WTC11 (cell line): ENCODE results near the gene PGP. TPM values are rescaled to one million over a fixed set of nuclear protein-coding genes. Genes with fewer than 3 reads are reported as not detected.

Experiments used
- ARID4B ChIP-seq: sonication (generic); formaldehyde crosslinking; IDR thresholded peaks from 2 replicates; pipeline ENCODE4 v1.8.0; 2023; ENCODE audit warnings: missing genetic modification reagents, mild to moderate bottlenecking, borderline replicate concordance
- ATF2 ChIP-seq: sonication (generic); formaldehyde crosslinking; IDR thresholded peaks from 2 replicates; pipeline ENCODE4 v1.8.1; 2022; ENCODE audit warnings: low read depth, missing genetic modification reagents, borderline replicate concordance
- ATF3 ChIP-seq: sonication (generic); formaldehyde crosslinking; conservative IDR thresholded peaks from 2 replicates; pipeline ENCODE4 v1.8.1; 2022; ENCODE audit warnings: mild to moderate bottlenecking, missing genetic modification reagents
- ATF6 ChIP-seq: sonication (generic); formaldehyde crosslinking; IDR thresholded peaks from 2 replicates; pipeline ENCODE4 v1.8.1; 2023; ENCODE audit warnings: mild to moderate bottlenecking, missing genetic modification reagents
- ELF4 ChIP-seq: sonication (generic); formaldehyde crosslinking; IDR thresholded peaks from 2 replicates; pipeline ENCODE4 v1.8.1; 2022; ENCODE audit warnings: low read depth, mild to moderate bottlenecking, moderate library complexity, missing genetic modification reagents
- ESRRA ChIP-seq: sonication (generic); formaldehyde crosslinking; IDR thresholded peaks from 2 replicates; pipeline ENCODE4 v1.8.1; 2022; ENCODE audit warnings: mild to moderate bottlenecking, missing genetic modification reagents, borderline replicate concordance
- FOXK1 ChIP-seq: sonication (generic); formaldehyde crosslinking; IDR thresholded peaks from 2 replicates; pipeline ENCODE4 v1.8.0; 2022; ENCODE audit warnings: mild to moderate bottlenecking, moderate library complexity, missing genetic modification reagents
- GABPB1 ChIP-seq: sonication (generic); formaldehyde crosslinking; IDR thresholded peaks from 2 replicates; pipeline ENCODE4 v1.8.1; 2023; ENCODE audit warnings: mild to moderate bottlenecking, missing genetic modification reagents
- GRHL2 ChIP-seq: fragments of 250-450 bp; sonication (Bioruptor Pico); IDR thresholded peaks from 2 replicates; pipeline ENCODE4 v1.8.0; 2022; ENCODE audit warnings: mild to moderate bottlenecking, moderate library complexity; ENCODE audit not compliant: insufficient replicate concordance, severe bottlenecking
- MYBL2 ChIP-seq: sonication (generic); formaldehyde crosslinking; IDR thresholded peaks from 2 replicates; pipeline ENCODE4 v1.8.1; 2023; ENCODE audit warnings: mild to moderate bottlenecking, moderate library complexity, missing genetic modification reagents
- NR1H2 ChIP-seq: sonication (generic); formaldehyde crosslinking; IDR thresholded peaks from 2 replicates; pipeline ENCODE4 v1.9.0; 2021; ENCODE audit warnings: mild to moderate bottlenecking, moderate library complexity, missing genetic modification reagents
- SMAD3 ChIP-seq: sonication (generic); formaldehyde crosslinking; IDR thresholded peaks from 2 replicates; pipeline ENCODE4 v1.8.0; 2022; ENCODE audit warnings: missing genetic modification reagents, mild to moderate bottlenecking, borderline replicate concordance
- SOX15 ChIP-seq: fragments of 250-450 bp; sonication (Bioruptor Pico); IDR thresholded peaks from 2 replicates; pipeline ENCODE4 v1.9.0; 2021; ENCODE audit warnings: mild to moderate bottlenecking
- SP1 ChIP-seq: sonication (generic); formaldehyde crosslinking; conservative IDR thresholded peaks from 2 replicates; pipeline ENCODE4 v1.8.1; 2022; ENCODE audit warnings: missing genetic modification reagents
- TP53 ChIP-seq: sonication (generic); formaldehyde crosslinking; IDR thresholded peaks from 2 replicates; pipeline ENCODE4 v1.8.1; 2023; ENCODE audit warnings: mild to moderate bottlenecking, missing genetic modification reagents
- ZBTB21 ChIP-seq: sonication (generic); formaldehyde crosslinking; IDR thresholded peaks from 2 replicates; pipeline ENCODE4 v1.8.1; 2023; ENCODE audit warnings: mild to moderate bottlenecking, missing genetic modification reagents, borderline replicate concordance
- ZNF232 ChIP-seq: sonication (generic); formaldehyde crosslinking; IDR thresholded peaks from 2 replicates; pipeline ENCODE4 v1.8.0; 2022; ENCODE audit warnings: mild to moderate bottlenecking, missing genetic modification reagents
- ZNF317 ChIP-seq: sonication (generic); formaldehyde crosslinking; IDR thresholded peaks from 2 replicates; pipeline ENCODE4 v1.8.1; 2023; ENCODE audit warnings: low read depth, mild to moderate bottlenecking, moderate library complexity, missing genetic modification reagents, borderline replicate concordance
- ZNF396 ChIP-seq: fragments of 250-450 bp; sonication (Bioruptor Pico); IDR thresholded peaks from 2 replicates; pipeline ENCODE4 v1.8.0; 2021; ENCODE audit warnings: mild to moderate bottlenecking, moderate library complexity, borderline replicate concordance
- total RNA-seq: library from RNA; stranded (reverse); gene quantifications from 3 replicates; pipeline ENCODE4 v1.2.3, GENCODE V29; 2021
- TF ChIP-seq, protein P1 (sequence below): sonication (generic); formaldehyde crosslinking; IDR thresholded peaks from 2 replicates; pipeline ENCODE4 v1.8.1; 2023; ENCODE audit warnings: mild to moderate bottlenecking, missing genetic modification reagents, moderate library complexity
- TF ChIP-seq, protein P2 (sequence below): sonication (generic); formaldehyde crosslinking; conservative IDR thresholded peaks from 2 replicates; pipeline ENCODE4 v1.8.1; 2023; ENCODE audit warnings: mild to moderate bottlenecking, low read depth, missing genetic modification reagents, moderate library complexity
- TF ChIP-seq, protein P3 (sequence below): fragments of 250-450 bp; sonication (Bioruptor Pico); IDR thresholded peaks from 2 replicates; pipeline ENCODE4 v1.9.0; 2021; ENCODE audit warnings: mild to moderate bottlenecking

The PGP gene
- total RNA-seq, 1 experiment from 2014 or later, result 39.5 TPM

GRCh38 chr16:2251296-2252111 lies 36.9 kb upstream of the PGP start, which contains the start of gene ECI1 (continued):
- TF ChIP-seq, protein P1, sequence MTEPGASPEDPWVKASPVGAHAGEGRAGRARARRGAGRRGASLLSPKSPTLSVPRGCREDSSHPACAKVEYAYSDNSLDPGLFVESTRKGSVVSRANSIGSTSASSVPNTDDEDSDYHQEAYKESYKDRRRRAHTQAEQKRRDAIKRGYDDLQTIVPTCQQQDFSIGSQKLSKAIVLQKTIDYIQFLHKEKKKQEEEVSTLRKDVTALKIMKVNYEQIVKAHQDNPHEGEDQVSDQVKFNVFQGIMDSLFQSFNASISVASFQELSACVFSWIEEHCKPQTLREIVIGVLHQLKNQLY (CRISPR knock-in tag), result peak; percentile 91; the same call in 1 of the 2 replicates
- TF ChIP-seq MYBL2 (CRISPR knock-in tag) (no peak), ZNF396 (CRISPR knock-in tag) (no peak), ELF4 (CRISPR knock-in tag) (peak; percentile 62; the same call in 1 of the 2 replicates), FOXK1 (no peak; the same call in 1 of the 2 replicates), SOX15 (CRISPR knock-in tag) (no peak), TP53 (CRISPR knock-in tag) (peak; percentile 82; the same call in 1 of the 2 replicates), ATF2 (no peak), SMAD3 (peak; percentile 42; the same call in 1 of the 2 replicates), GABPB1 (CRISPR knock-in tag) (peak; percentile 56; the same call in 1 of the 2 replicates), ESRRA (CRISPR knock-in tag) (peak; percentile 79), ZNF317 (peak; percentile 33; the same call in 1 of the 2 replicates), NR1H2 (CRISPR knock-in tag) (no peak), ZBTB21 (peak; percentile 59; the same call in 1 of the 2 replicates), SP1 (CRISPR knock-in tag) (peak; percentile 94), ZNF232 (CRISPR knock-in tag) (no peak), ARID4B (CRISPR knock-in tag) (no peak; the same call in 1 of the 2 replicates), ATF6 (CRISPR knock-in tag) (no peak), ATF3 (no peak), GRHL2 (CRISPR knock-in tag) (no peak)
- TF ChIP-seq, protein P2, sequence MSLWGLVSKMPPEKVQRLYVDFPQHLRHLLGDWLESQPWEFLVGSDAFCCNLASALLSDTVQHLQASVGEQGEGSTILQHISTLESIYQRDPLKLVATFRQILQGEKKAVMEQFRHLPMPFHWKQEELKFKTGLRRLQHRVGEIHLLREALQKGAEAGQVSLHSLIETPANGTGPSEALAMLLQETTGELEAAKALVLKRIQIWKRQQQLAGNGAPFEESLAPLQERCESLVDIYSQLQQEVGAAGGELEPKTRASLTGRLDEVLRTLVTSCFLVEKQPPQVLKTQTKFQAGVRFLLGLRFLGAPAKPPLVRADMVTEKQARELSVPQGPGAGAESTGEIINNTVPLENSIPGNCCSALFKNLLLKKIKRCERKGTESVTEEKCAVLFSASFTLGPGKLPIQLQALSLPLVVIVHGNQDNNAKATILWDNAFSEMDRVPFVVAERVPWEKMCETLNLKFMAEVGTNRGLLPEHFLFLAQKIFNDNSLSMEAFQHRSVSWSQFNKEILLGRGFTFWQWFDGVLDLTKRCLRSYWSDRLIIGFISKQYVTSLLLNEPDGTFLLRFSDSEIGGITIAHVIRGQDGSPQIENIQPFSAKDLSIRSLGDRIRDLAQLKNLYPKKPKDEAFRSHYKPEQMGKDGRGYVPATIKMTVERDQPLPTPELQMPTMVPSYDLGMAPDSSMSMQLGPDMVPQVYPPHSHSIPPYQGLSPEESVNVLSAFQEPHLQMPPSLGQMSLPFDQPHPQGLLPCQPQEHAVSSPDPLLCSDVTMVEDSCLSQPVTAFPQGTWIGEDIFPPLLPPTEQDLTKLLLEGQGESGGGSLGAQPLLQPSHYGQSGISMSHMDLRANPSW (CRISPR knock-in tag), result no peak
- TF ChIP-seq, protein P3, sequence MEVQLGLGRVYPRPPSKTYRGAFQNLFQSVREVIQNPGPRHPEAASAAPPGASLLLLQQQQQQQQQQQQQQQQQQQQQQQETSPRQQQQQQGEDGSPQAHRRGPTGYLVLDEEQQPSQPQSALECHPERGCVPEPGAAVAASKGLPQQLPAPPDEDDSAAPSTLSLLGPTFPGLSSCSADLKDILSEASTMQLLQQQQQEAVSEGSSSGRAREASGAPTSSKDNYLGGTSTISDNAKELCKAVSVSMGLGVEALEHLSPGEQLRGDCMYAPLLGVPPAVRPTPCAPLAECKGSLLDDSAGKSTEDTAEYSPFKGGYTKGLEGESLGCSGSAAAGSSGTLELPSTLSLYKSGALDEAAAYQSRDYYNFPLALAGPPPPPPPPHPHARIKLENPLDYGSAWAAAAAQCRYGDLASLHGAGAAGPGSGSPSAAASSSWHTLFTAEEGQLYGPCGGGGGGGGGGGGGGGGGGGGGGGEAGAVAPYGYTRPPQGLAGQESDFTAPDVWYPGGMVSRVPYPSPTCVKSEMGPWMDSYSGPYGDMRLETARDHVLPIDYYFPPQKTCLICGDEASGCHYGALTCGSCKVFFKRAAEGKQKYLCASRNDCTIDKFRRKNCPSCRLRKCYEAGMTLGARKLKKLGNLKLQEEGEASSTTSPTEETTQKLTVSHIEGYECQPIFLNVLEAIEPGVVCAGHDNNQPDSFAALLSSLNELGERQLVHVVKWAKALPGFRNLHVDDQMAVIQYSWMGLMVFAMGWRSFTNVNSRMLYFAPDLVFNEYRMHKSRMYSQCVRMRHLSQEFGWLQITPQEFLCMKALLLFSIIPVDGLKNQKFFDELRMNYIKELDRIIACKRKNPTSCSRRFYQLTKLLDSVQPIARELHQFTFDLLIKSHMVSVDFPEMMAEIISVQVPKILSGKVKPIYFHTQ (CRISPR knock-in tag), result no peak
